HG03175 (cell line): ENCODE data around the gene SPRED3.

Experiments used
- ATAC-seq: cut with Tn5 transposase; IDR thresholded peaks from one replicate; pipeline ENCODE4 v1.9.1; 2021; ENCODE audit warnings: mild to moderate bottlenecking, moderate library complexity; ENCODE audit not compliant: unreplicated experiment

SPRED3 gene

GRCh38 chr19:38443458-38443999 lies 55.0 kb downstream of the SPRED3 start:
- ATAC-seq, result no peak

- no peak for ATAC-seq
Observed at GRCh38 chr19:38444026-38444425, 55.5 kb downstream of the SPRED3 start.

- no peak for ATAC-seq
Observed at GRCh38 chr19:38445362-38445761, 56.9 kb downstream of the SPRED3 start.

GRCh38 chr19:38448225-38448624 lies 59.7 kb downstream of the SPRED3 start:
- no peak for ATAC-seq
